Fibroblast of peridontal ligament (primary cell): Measurements from ENCODE around the gene SLC24A3.

Experiments used
- DNase-seq: peaks from one replicate; pipeline ENCODE4 v3.0.0-alpha.2; 2010; ENCODE audit errors: extremely low read depth

SLC24A3 gene

GRCh38 chr20:19770375-19770774 is 557.9 kb downstream of the SLC24A3 start:
- no peak for DNase-seq

GRCh38 chr20:19771031-19771430 is 558.6 kb downstream of the SLC24A3 start:
- DNase-seq, result no peak
